HG03108 (cell line): ENCODE results near the gene S100B.

ENCODE experiments used
- ATAC-seq: cut with Tn5 transposase; IDR thresholded peaks from one replicate; pipeline ENCODE4 v1.9.1; 2021; ENCODE audit warnings: moderate library complexity; ENCODE audit not compliant: unreplicated experiment

S100B gene

DNA sequence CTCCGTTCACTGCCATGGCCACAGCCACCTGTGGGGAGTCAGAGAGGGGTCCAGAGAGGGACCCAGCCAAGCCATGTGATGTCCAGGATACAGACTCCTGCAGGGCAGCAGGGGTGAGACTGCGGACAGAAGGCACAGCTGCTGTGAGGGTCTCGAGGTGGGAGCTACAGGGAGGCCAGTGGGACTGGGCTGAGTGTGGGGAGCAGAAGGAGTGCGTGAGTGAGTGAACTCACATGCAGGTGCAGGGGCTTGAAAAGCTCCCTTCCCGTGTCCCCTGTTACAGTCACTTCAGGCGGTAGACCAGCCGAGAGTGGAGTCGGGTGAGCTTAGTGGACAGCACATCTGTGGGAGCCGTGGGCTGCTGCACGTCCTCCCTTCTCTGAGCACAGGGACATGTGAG lies 42.4 kb downstream of the S100B start:
- no peak for ATAC-seq

DNA sequence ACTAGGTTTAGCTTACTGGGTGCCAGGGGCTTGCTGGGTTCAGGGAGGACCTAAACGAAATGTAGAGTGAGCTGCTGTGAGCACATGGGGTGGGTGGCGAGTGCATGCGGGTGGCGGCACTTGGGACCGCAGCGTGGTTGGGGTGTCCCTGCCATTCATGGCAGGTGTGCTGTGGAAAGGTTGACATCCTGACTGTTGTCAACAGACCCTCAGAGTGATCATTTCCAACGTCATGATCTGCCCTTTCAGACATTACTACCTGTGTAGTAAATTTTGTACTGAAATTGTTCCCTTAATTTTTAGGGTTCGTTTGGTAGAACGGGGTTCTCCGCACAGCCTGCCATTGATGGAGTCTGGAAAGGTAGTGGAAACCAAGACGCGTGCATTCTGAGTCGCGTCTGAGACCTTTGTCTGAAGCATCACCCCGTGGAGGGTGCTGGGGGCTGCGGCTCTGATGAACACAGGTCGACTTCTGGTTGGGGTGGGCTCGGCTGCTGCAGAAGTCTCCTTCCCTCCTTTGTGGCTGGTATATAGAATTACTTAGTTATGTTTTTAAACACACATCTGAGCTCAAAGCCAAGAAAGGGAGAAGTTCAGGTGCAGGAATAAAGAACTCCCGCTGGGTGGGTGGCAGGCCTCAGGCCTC lies 43.3 kb downstream of the S100B start:
- no peak for ATAC-seq

DNA sequence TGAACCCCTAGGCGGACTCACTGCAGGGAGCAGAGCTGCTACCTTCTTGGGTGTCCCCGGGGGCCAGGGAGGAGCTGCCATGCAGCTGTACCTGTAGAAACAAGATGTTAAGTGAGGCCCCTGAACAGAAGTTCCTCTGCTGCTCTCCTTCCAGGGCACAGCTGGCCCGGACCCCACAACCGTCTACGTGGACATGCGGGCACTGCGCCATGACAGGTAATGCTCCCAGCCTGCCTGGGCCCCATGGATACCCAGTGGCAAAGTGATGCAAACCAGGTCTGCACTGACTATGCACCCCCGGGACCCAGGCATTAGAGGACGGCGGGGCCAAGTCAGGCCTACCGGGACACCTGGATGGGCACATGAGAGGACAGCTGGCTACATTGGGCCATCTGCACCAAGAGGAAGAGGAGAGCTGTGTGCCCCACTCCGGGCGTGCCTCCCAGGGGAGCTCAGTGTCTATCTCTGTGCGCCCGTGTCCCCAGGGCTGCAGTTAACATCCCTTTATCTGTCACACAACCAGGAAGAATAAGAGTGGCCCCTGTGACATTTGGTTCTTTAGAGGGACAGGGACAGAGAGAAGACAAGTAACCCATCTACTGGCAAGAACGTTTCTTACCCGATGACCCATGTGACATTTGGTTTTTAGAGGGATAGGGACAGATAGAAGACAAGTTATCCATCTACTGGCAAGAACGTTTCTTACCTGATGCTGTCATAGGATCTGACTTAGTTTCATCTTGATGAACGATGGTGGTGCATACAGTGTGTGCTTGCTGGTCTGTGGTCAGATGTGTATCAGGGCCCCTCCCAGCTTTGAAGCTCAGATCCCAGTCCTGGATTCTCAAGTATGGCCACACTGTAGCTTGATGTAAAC lies 44.1 kb downstream of the S100B start:
- no peak for ATAC-seq

DNA sequence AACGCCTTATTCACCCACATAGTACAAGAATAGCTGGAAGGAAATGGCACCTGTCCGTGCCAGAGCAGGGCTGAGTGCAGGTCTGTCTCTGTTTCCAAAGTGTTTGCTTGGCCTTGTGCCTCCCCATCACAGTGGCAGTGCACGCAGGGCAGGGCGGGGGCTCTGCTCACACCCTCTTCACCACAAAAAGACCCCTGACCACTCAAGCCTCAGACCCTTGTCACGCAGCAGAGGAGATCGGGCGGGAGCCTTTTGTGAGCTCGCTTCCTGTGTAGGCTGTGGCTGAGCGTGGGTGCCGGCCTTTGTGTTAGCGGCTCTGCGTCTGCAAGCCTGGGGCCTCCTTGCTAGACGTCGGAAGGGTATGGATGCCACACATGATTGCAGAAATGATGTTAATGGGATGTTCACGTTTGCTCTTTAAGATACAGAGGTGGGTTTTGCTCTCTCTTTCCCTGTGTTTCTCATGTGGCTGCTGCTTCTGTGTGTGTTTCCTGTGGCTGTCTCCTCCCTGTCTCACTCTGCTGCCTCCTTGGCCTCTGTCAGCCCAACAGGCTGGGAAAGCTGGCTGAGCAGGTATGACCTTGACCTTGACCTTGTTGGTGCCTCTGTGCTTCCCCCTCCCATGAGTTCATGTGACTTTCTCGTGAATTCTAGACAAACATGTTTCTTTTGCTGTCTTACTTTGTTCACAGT lies 45.4 kb downstream of the S100B start:
- ATAC-seq: no peak

DNA sequence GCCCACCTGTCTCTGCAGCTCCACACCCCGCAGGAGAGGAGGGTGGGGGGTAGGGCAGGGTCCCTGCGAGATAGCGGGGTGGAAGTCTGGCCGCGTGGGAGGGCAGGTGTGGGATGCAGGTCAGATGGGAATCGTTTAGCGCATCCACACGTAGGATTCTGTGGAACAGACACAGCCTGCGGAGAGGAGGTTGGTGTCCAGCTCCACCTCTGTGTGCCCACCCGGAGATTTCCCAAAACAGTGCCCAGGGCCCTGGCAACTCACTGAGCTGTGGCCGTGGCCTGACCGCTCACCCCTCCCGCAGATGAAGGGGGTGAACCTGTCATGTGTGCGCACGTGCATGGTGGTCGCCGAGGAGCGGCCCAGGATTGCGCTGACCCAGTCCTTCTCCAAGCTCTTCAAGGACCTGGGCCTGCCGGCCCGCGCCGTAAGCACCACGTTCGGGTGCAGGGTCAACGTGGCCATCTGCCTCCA lies 46.9 kb downstream of the S100B start:
- no peak for ATAC-seq

DNA sequence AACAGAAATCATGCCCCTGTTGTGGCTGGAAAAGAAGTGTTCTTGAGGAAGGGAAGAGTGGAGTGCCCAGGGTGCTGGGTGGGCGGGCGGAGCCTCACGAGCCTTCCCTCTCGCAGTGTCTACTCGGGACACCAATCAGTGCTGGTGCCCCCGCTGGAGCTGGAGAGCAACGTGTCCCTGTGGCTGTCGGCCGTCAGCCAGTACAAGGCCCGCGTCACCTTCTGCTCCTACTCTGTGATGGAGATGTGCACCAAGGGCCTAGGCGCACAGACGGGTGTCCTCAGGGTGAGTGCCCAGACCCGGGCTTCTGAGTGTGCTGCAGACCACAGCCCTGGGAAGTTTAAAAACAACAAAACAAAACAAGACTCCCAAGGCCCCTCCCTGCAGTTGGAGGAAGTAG lies 47.4 kb downstream of the S100B start:
- ATAC-seq: no peak

DNA sequence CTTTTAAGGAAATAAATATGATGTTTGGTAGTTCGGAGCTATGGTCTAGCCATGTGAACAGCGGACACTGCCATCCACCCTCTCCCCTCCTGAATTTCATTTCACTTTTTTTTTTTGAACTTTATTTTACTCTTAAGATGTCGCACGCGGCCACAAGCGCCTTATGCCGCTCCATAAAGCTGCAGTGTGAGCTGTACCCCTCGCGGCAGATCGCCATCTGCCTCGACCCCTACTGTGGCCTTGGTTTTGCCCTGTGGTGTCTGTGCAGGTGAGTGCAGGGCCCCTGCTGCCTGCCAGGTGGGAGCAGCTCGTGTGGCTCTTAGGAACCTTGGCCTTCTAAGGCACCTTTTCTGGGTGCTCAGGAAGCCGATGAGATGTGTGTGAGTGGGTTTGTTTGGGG lies 48.1 kb downstream of the S100B start:
- no peak for ATAC-seq

DNA sequence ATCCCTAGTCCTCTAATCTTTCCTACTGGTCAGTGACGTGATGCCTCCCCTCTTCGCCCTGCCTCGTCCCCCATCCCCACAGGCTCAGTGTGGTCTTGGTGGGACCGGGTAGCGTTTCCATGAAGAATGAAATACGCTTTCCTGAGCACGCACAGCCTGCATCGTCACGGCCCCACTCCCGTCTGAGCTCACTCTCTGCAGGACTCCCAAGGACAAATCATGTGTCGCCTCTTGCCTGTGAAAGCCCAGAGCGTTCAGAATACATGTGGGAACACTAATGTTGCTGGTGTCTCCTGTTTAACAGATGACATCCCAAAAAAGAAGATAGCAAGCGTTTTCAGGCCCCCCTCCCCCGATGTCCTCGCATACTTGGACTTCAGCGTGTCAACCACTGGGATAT lies 49.2 kb downstream of the S100B start:
- no peak for ATAC-seq

DNA sequence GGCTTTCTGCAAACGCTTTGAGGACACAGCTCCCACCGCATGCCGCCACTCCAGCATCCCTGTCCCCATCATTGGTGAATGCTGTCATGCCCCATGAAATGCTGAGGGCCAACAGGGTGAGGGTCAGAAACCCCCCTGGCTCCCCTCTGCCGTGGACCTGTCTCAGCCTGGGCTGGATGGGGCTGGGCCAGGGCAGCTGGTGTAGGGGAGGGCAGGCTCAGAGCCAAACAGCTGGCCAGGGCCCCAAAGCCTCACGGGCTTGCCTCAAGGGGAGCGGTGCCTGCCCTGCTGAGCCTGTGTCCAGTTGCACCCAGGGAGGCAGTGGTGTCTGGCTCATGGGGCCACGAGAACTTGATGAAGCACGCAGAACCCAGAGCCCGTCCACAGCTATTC lies 49.7 kb downstream of the S100B start:
- ATAC-seq: no peak

DNA sequence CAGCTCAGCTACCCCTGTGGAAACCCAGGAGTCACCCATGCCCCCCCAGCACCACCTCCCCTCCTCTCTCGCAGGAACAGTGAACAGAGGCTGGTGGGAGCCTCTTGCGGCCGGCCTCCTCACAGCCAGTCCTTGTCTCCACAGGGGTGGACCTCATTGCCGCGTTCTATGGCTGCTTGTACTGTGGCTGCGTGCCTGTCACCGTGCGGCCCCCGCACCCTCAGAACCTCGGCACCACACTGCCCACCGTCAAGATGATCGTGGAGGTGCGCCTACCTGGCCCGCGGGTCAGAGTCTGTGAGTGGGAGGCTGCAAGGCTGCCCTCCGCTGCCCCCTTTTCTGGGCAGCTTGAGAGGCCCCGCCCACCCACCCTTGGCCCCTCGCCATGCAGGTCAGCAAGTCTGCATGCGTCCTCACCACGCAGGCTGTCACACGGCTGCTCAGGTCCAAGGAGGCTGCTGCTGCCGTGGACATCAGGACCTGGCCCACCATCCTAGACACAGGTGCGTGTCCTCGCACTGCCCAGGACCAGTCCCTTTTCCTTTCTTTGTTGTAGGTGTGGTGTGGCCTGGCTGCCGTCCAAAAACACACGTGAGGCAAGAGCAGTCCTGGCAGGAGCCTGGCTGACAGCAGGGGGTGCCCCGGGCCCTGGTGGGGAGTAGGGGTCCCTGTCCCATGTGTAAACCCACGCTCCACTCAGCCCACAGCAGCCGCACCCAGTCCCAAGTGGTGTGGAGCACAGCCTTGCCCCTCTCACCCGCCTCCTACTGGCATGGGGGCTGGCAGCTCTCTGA lies 50.3 kb downstream of the S100B start:
- no peak for ATAC-seq

DNA sequence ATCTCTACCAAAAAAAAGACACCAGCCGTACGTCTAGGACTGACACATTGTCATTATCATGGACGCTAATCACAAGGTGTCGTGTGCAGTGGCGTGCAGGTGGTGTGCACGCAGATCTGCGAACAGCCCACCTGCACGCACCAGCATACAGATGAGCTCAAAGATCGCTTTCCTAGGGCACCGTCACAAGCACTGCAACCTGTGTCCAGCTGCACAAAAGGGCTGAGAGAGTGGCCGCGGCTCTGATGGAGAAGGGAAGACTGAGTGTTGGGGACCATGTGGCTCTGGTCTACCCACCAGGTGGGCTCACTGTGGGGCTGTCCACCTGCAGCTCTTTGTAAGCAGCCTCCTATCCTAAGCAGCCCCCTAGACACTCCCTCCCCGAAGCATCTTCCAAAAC lies 50.9 kb downstream of the S100B start:
- no peak for ATAC-seq

DNA sequence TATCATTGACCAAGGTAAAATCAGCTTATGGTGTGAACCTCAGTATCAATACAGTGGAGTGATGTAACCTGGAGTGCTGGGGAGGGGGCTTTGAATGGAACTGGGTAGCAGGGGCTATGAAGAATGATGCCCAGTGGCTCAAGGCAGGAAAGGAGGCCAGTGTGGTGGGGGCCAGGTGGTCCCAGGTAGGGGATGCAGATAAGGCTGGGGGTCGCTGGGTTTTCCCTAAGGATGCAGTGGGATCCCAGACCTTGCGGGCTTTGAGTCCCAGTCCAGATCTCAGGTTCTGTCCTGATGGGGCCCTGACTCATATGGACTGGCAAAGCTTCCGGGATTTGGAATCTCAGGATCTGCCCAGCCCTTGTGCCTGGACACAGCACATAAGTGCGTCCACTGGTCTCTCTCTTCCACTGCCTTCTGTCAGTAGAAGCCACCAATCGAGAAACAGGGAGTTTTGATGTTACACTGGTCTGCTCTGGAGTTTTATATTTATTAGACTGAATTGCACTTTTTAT lies 52.0 kb downstream of the S100B start:
- no peak for ATAC-seq

DNA sequence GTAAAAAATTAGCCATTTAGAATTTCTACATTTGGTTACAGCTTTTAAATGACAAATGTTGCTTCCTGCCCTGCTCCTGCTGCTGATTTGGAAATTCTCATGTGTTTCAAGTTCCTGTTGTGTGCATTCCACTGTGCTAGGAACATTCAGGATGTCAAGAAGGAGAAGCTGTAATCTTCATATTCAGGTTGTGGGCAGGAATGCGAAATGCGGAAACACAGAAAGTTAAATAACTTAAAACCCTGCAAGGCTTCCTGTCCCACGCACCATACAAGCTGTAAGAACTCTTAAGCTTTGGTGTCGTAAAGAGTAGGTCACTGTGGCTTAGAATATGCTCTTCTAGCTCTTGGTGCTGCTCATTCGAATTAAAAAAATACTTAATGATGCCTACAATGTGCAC lies 52.6 kb downstream of the S100B start:
- no peak for ATAC-seq

DNA sequence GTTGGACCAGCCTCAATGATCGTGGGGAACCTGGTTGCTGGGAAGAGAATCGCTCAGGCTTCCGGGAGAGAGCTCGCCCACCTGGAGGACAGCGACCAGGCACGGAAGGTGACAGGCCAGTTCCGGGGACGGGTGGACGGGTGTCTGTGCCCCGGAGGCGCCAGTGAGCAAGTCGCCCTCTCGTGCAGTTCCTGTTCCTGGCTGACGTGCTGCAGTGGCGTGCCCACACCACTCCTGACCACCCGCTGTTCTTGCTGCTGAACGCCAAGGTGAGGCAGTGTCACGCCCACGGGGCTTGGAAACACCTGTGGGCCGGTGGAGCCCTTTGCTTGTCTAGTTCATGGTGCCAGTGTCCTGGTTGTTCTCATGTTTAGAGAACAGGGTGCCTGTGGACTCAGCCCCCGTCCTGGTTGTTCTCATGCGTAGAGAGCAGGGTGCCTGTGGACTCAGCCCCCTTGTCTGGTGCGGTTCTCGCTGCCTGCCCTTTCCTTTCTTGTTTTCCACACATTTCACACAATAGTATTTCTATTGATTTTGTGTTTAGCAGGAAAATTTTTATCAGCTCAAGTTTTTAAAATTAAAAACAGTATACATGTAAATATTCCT lies 53.1 kb downstream of the S100B start:
- ATAC-seq: no peak

DNA sequence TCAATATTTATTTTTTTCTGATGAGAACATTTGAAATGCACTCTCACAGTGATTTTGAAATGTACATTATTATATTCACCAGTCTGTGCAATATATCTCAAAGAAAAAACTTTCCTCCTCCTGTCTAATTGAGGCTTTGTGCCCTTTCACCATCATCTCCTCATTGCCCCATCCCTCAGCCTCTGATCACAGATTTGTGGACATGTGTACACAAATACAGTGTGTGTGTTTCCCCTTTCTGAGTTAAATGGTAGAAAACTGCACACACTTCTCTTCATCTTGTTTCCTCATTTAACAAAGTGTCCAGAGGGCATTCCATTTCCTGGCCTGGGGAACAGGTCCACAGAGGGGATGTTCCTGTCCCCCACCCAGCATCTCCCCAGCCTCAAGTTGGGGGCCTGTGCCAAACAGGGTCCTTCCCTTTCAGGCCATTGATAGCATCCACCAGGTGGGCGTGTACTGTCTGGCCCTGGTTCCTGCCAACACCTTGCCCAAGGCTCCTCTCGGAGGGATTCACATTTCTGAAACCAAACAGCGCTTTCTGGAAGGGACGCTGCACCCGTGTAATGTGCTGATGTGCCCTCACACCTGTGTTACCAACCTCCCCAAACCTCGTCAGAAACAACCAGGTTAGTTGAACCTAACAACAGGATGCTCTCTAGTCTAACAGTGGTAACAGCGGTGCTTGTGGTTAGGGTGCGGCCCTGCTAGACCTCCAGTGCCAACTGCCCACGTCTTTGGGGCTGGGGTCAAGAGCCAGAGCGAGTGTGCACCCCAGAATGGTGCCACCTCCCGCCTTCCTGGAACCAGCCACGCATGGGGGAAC lies 54.6 kb downstream of the S100B start:
- no peak for ATAC-seq

DNA sequence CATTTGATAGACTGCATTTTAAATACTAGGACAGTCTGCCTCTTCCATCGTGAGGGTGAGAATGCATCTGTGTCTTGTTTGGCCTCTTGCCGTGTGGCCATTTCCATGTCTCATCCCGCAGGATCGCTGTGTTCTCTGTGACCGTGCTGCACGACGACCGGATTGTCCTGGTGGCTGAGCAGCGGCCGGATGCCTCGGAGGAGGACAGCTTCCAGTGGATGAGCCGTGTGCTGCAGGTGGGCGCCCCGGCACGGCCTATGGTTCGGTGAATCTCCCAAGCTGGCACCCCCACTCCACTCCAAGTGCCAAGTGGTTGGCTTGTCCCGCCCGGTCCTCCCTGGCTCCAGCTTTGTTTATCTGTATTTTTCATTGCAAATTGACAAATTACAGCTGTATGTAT lies 55.2 kb downstream of the S100B start:
- ATAC-seq: no peak
